Measurements from ENCODE around the gene LYPD3. TPM values are rescaled to one million over a fixed set of nuclear protein-coding genes. Genes with fewer than 3 reads are reported as not detected.

Gene LYPD3
- total RNA-seq, 1 donor: not detected

GRCh38 chr19:43461303-43461702 is 4.1 kb downstream of the LYPD3 start:
- H3K4me2 ChIP-seq (ENCODE audit: insufficient read depth, low read length): no peak overlapping the region
- no peaks in the 10 kb centered on the region for H4K20me1 ChIP-seq (ENCODE audit: insufficient read depth, low read length)
- TF ChIP-seq, protein P1, sequence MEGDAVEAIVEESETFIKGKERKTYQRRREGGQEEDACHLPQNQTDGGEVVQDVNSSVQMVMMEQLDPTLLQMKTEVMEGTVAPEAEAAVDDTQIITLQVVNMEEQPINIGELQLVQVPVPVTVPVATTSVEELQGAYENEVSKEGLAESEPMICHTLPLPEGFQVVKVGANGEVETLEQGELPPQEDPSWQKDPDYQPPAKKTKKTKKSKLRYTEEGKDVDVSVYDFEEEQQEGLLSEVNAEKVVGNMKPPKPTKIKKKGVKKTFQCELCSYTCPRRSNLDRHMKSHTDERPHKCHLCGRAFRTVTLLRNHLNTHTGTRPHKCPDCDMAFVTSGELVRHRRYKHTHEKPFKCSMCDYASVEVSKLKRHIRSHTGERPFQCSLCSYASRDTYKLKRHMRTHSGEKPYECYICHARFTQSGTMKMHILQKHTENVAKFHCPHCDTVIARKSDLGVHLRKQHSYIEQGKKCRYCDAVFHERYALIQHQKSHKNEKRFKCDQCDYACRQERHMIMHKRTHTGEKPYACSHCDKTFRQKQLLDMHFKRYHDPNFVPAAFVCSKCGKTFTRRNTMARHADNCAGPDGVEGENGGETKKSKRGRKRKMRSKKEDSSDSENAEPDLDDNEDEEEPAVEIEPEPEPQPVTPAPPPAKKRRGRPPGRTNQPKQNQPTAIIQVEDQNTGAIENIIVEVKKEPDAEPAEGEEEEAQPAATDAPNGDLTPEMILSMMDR (IDR thresholded peaks at IDR 0.05; ENCODE audit: extremely low read depth, low read depth, low read length): no peak
- H3K9me3 ChIP-seq (ENCODE audit: low read depth, low read length): no peaks in the 10 kb centered on the region
- no peak overlapping the region for H3K27ac ChIP-seq (ENCODE audit: low read depth, low read length)
- H3K4me3 ChIP-seq (ENCODE audit: insufficient read depth, low read length): no peak overlapping the region
- no peaks in the 10 kb centered on the region for H3K79me2 ChIP-seq (ENCODE audit: insufficient read depth, low read length)
- H3K4me1 ChIP-seq (ENCODE audit: insufficient read depth, low read length): no peaks in the 10 kb centered on the region
- peaks cover 8% of the 10 kb centered on the region for H3K27me3 ChIP-seq (ENCODE audit: insufficient read depth, low read length)
- DNase-seq (ENCODE audit: insufficient read length, low spot score, missing footprints): peak; percentile 44
- no peak overlapping the region for H2AFZ ChIP-seq (ENCODE audit: low read length)
- no peaks in the 10 kb centered on the region for H3K36me3 ChIP-seq (ENCODE audit: insufficient read depth, low read length)

GRCh38 chr19:43460362-43461016 is 4.9 kb downstream of the LYPD3 start:
- H2AFZ ChIP-seq (ENCODE audit: low read length): no peak overlapping the region
- H3K27me3 ChIP-seq (ENCODE audit: insufficient read depth, low read length): peaks cover 8% of the 10 kb centered on the region
- no peaks in the 10 kb centered on the region for H3K9me3 ChIP-seq (ENCODE audit: low read depth, low read length)
- TF ChIP-seq, protein P1 (IDR thresholded peaks at IDR 0.05; ENCODE audit: extremely low read depth, low read depth, low read length): no peak
- H3K79me2 ChIP-seq (ENCODE audit: insufficient read depth, low read length): no peaks in the 10 kb centered on the region
- no peak overlapping the region for H3K4me2 ChIP-seq (ENCODE audit: insufficient read depth, low read length)
- no peaks in the 10 kb centered on the region for H3K36me3 ChIP-seq (ENCODE audit: insufficient read depth, low read length)
- DNase-seq (ENCODE audit: insufficient read length, low spot score, missing footprints): peak; percentile 17
- H3K4me3 ChIP-seq (ENCODE audit: insufficient read depth, low read length): no peak overlapping the region
- H3K4me1 ChIP-seq (ENCODE audit: insufficient read depth, low read length): no peaks in the 10 kb centered on the region
- H3K27ac ChIP-seq (ENCODE audit: low read depth, low read length): no peak overlapping the region
- no peaks in the 10 kb centered on the region for H4K20me1 ChIP-seq (ENCODE audit: insufficient read depth, low read length)

DNA sequence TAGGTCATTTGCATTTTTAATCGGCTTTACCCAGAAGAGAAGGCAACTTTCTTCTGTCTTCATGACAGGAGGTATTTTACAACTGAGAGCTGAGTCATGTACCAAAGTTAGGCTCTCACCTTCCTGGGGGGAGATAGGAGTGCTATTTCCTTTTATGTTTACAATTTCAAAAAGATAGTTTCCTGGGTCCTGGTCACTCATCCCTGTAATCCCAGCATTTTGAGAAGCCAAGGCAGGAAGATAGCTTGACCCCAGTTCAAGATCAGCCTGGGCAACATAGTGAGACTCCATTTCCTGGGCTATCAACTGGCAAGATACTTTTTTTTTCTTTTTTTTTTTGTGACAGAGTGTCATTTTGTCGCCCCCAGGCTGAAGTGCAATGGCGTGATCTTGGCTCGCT is 7.6 kb downstream of the LYPD3 start:
- TF ChIP-seq, protein P1 (IDR thresholded peaks at IDR 0.05; ENCODE audit: extremely low read depth, low read depth, low read length): no peak
- H2AFZ ChIP-seq (ENCODE audit: low read length): no peak overlapping the region
- H4K20me1 ChIP-seq (ENCODE audit: insufficient read depth, low read length): no peaks in the 10 kb centered on the region
- H3K27me3 ChIP-seq (ENCODE audit: insufficient read depth, low read length): peaks cover 8% of the 10 kb centered on the region
- H3K9me3 ChIP-seq (ENCODE audit: low read depth, low read length): no peaks in the 10 kb centered on the region
- H3K4me1 ChIP-seq (ENCODE audit: insufficient read depth, low read length): no peaks in the 10 kb centered on the region
- H3K4me3 ChIP-seq (ENCODE audit: insufficient read depth, low read length): no peak overlapping the region
- no peak overlapping the region for H3K27ac ChIP-seq (ENCODE audit: low read depth, low read length)
- no peak overlapping the region for H3K4me2 ChIP-seq (ENCODE audit: insufficient read depth, low read length)
- no peaks in the 10 kb centered on the region for H3K36me3 ChIP-seq (ENCODE audit: insufficient read depth, low read length)
- no peak for DNase-seq (ENCODE audit: insufficient read length, low spot score, missing footprints)
- H3K79me2 ChIP-seq (ENCODE audit: insufficient read depth, low read length): no peaks in the 10 kb centered on the region

DNA sequence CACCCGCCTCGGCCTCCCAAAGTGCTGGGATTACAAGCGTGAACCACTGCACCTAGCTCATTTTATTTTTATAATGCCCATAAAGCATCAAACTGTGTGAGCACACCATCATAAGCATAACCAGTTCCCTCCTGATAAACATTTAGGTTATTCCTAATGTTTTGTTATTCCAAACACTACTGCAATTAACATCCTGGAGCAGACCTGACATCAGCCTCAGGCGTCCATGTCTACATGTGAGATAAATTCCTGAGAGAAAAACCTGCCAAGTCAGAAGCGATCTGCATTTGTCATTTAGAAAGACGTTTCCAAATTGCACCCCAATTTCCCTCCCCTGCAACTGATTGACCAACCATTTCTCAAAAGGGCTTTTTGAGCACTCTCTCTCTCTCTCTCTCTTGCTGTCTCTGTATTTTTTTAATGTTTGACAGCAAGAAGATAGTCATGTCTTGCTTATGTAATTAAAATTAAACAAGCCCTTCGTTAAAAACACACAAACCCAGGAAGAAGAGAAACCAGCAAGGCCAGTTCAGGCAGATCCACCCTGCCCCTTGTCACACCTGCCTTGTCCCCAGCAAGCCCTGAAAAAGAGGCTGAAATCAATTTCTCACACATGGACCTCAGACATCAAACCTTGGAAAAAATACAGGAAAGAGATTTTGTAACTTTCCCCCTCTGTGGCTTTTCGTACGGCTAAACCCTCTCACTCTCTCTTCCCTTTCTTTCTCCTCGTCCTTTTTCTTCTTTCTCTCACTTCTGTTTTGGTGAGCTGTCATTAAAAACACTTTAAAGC is 9.9 kb downstream of the LYPD3 start:
- peaks cover 4% of the 10 kb centered on the region for H3K27me3 ChIP-seq (ENCODE audit: insufficient read depth, low read length)
- no peak overlapping the region for H3K27ac ChIP-seq (ENCODE audit: low read depth, low read length)
- H3K9me3 ChIP-seq (ENCODE audit: low read depth, low read length): no peaks in the 10 kb centered on the region
- no peak overlapping the region for H3K4me2 ChIP-seq (ENCODE audit: insufficient read depth, low read length)
- peaks cover 4% of the 10 kb centered on the region for H3K4me1 ChIP-seq (ENCODE audit: insufficient read depth, low read length)
- no peaks in the 10 kb centered on the region for H3K36me3 ChIP-seq (ENCODE audit: insufficient read depth, low read length)
- no peaks in the 10 kb centered on the region for H4K20me1 ChIP-seq (ENCODE audit: insufficient read depth, low read length)
- TF ChIP-seq, protein P1 (IDR thresholded peaks at IDR 0.05; ENCODE audit: extremely low read depth, low read depth, low read length): no peak
- H2AFZ ChIP-seq (ENCODE audit: low read length): peak overlapping the region; percentile 29
- DNase-seq (ENCODE audit: insufficient read length, low spot score, missing footprints): no peak
- no peaks in the 10 kb centered on the region for H3K79me2 ChIP-seq (ENCODE audit: insufficient read depth, low read length)
- no peak overlapping the region for H3K4me3 ChIP-seq (ENCODE audit: insufficient read depth, low read length)
